Activated CD4-positive, alpha-beta memory T cell treated with anti-CD3 and anti-CD28 coated beads, Interleukin-2, amount 10 ng/mL, durations not matched to agents 7 days and 5 days (primary cell): ENCODE results near the gene NEU3. TPM values are rescaled to one million over a fixed set of nuclear protein-coding genes. Genes with fewer than 3 reads are reported as not detected.
A peak's percentile ranks its signal among the peaks of the same experiment; 100 is the strongest.
"Not testable (repeated sequence)": the region's sequence is repeated elsewhere in the genome, so short reads cannot be mapped to it uniquely, and the experiment has no call there.

Source experiments
- CTCF ChIA-PET: fragments of 350-600 bp; sonication (Branson Sonifier 250); formaldehyde crosslinking; loops from one replicate; lab custom pipeline; 2021; ENCODE audit warnings: antibody characterized with exemption, inconsistent platforms; lab: Charles Lee
- POLR2A ChIA-PET: fragments of 350-600 bp; sonication (Branson Sonifier 250); formaldehyde crosslinking; loops from one replicate; lab custom pipeline; 2021; ENCODE audit warnings: antibody characterized with exemption; lab: Charles Lee
- DNase-seq: peaks from one replicate; pipeline ENCODE4 v3.0.0-alpha.2; 2020
- H3K27ac Mint-ChIP-seq: one replicate; pipeline ENCODE4 v1.8.0; 2021; ENCODE audit warnings: mild to moderate bottlenecking, mixed read lengths
- H3K27me3 Mint-ChIP-seq: one replicate; pipeline ENCODE4 v1.8.0; 2021; ENCODE audit warnings: mixed read lengths
- H3K36me3 Mint-ChIP-seq: one replicate; pipeline ENCODE4 v1.8.0; 2021; ENCODE audit warnings: low read depth, mixed read lengths
- H3K4me1 Mint-ChIP-seq: one replicate; pipeline ENCODE4 v1.8.0; 2021; ENCODE audit warnings: mixed read lengths
- H3K4me3 Mint-ChIP-seq: one replicate; pipeline ENCODE4 v1.8.0; 2021; ENCODE audit warnings: mild to moderate bottlenecking, mixed read lengths
- H3K9me3 Mint-ChIP-seq: one replicate; pipeline ENCODE4 v1.8.0; 2021; ENCODE audit warnings: mixed read lengths
- total RNA-seq, 2 experiments: library from RNA; stranded (reverse); gene quantifications; one replicate each; pipeline ENCODE4 v1.2.3, GENCODE V29; 2021

NEU3 gene
- total RNA-seq, 2 experiments from 2014 or later: 11.5 to 12.6 TPM

GRCh38 chr11:74956397-74957015 lies 32.2 kb upstream of the NEU3 start:
- peaks cover 58% of the 10 kb centered on the region for H3K36me3 Mint-ChIP-seq
- CTCF ChIA-PET: interaction anchor here (0.8 to 1.5 kb wide), 2 partner anchors 31 to 184 kb away, joined by 3 to 4 read pairs; no protein-coding TSS in a partner anchor
- peaks cover 56% of the 10 kb centered on the region for H3K4me1 Mint-ChIP-seq
- no peaks in the 10 kb centered on the region for H3K9me3 Mint-ChIP-seq
- POLR2A ChIA-PET: no interaction called here
- no peak overlapping the region for H3K27ac Mint-ChIP-seq
- H3K4me3 Mint-ChIP-seq: no peak overlapping the region
- H3K27me3 Mint-ChIP-seq: no peaks in the 10 kb centered on the region
- no peak for DNase-seq

DNA sequence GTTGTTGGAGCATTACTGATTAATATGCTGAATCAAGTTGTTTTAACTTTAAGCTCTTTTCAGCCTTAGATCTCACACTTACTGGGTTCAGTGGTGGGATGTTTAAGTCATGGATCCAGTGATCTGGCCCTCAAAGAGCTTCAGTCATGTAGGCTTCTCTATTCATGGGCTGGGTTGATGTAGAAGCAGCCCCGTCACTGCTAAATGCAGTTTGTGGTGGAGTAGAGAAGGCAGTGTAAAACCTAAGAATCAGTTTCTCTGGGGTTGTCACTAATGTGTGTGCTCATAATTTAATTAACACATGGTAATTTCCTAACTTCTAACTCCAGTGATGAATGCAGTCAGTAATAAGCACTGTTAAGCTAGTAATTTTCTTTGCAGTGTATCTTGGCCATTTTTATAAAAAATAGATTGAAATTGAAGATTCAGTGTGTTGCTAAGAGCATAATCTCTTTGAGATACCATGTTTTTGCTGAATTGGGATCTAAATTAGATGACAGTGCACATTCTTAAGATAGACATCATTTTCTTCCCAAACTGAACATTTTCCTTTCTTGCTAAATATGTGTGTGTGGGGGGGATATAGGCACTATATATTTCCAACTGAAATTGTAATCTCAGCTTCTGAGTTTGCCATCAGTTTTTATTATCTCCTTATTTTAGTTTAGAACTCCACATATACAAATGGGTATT lies 30.6 kb upstream of the NEU3 start:
- H3K27me3 Mint-ChIP-seq: no peaks in the 10 kb centered on the region
- CTCF ChIA-PET: interaction anchor here (0.8 to 1.6 kb wide), 2 partner anchors 9 to 14 kb away, joined by 3 read pairs; partner anchors contain the start of genes SPCS2 and XRRA1
- no peak for DNase-seq
- peaks cover 63% of the 10 kb centered on the region for H3K36me3 Mint-ChIP-seq
- POLR2A ChIA-PET: interaction anchor here (0.8 kb wide), 1 partner anchor 9 kb away, joined by 3 read pairs; the partner anchor contains the start of genes SPCS2 and XRRA1
- H3K9me3 Mint-ChIP-seq: no peaks in the 10 kb centered on the region
- H3K4me3 Mint-ChIP-seq: no peak overlapping the region
- peaks cover 56% of the 10 kb centered on the region for H3K4me1 Mint-ChIP-seq
- H3K27ac Mint-ChIP-seq: no peak overlapping the region

GRCh38 chr11:74960128-74960527 lies 28.6 kb upstream of the NEU3 start:
- not testable (repeated sequence) for DNase-seq, H3K27ac Mint-ChIP-seq, H3K27me3 Mint-ChIP-seq, H3K9me3 Mint-ChIP-seq, H3K4me3 Mint-ChIP-seq
- peaks cover 47% of the 10 kb centered on the region for H3K4me1 Mint-ChIP-seq
- peaks cover 51% of the 10 kb centered on the region for H3K36me3 Mint-ChIP-seq
- ChIA-PET CTCF (interaction anchor here (1.1 to 1.3 kb wide), 2 partner anchors 12 to 30 kb away, joined by 3 to 5 read pairs; no protein-coding TSS in a partner anchor), POLR2A (interaction anchor here (2.2 kb wide), 1 partner anchor 11 kb away, joined by 8 read pairs; the partner anchor contains the start of genes SPCS2 and XRRA1)

DNA sequence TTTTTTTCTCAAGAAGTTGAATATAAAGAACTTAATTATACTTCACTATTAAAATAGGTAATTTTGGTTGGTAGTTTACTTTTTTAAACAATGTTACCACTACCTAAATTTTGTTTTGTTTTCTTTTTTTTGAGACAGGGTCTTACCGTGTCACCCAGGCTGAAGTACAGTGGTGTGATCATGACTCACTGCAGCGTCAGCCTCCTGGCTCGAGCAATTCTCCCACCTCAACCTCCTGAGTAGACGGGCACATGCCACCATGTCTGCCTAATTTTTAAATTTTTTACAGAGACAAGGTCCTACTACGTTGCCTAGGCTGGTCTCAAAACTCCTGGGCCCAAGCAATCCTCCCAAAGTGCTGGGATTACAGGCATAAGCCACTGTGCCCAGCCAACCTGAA lies 22.1 kb upstream of the NEU3 start:
- Mint-ChIP-seq H3K36me3 (peaks cover 52% of the 10 kb centered on the region), H3K4me3 (no peak overlapping the region), H3K9me3 (no peaks in the 10 kb centered on the region), H3K27me3 (no peaks in the 10 kb centered on the region), H3K27ac (no peak overlapping the region), H3K4me1 (peaks cover 13% of the 10 kb centered on the region)
- DNase-seq: no peak
- CTCF ChIA-PET: no interaction called here
- POLR2A ChIA-PET: interaction anchor here (2.8 kb wide), 1 partner anchor 23 kb away, joined by 8 read pairs; the partner anchor contains the start of gene NEU3

GRCh38 chr11:74970852-74971395 lies 17.8 kb upstream of the NEU3 start:
- peaks cover 64% of the 10 kb centered on the region for H3K36me3 Mint-ChIP-seq
- CTCF ChIA-PET: interaction anchor here (0.9 kb wide), 1 partner anchor 39 kb away, joined by 3 read pairs; no protein-coding TSS in a partner anchor

GRCh38 chr11:74971424-74971823 lies 17.3 kb upstream of the NEU3 start:
- H3K4me1 Mint-ChIP-seq: peaks cover 10% of the 10 kb centered on the region
- POLR2A ChIA-PET: no interaction called here
- no peak overlapping the region for H3K27ac Mint-ChIP-seq
- H3K27me3 Mint-ChIP-seq: no peaks in the 10 kb centered on the region
- H3K9me3 Mint-ChIP-seq: no peaks in the 10 kb centered on the region
- no peak overlapping the region for H3K4me3 Mint-ChIP-seq
- DNase-seq: no peak
- H3K36me3 Mint-ChIP-seq: peaks cover 68% of the 10 kb centered on the region
- CTCF ChIA-PET: interaction anchor here (0.6 to 1.1 kb wide), 3 partner anchors 14 to 270 kb away, joined by 3 read pairs; no protein-coding TSS in a partner anchor

More at GRCh38 chr11:74970852-74971395, 17.8 kb upstream of the NEU3 start:
- Mint-ChIP-seq H3K9me3 (no peaks in the 10 kb centered on the region), H3K4me1 (peaks cover 10% of the 10 kb centered on the region), H3K27ac (no peak overlapping the region), H3K4me3 (no peak overlapping the region), H3K27me3 (no peaks in the 10 kb centered on the region)
- POLR2A ChIA-PET: no interaction called here
- no peak for DNase-seq

DNA sequence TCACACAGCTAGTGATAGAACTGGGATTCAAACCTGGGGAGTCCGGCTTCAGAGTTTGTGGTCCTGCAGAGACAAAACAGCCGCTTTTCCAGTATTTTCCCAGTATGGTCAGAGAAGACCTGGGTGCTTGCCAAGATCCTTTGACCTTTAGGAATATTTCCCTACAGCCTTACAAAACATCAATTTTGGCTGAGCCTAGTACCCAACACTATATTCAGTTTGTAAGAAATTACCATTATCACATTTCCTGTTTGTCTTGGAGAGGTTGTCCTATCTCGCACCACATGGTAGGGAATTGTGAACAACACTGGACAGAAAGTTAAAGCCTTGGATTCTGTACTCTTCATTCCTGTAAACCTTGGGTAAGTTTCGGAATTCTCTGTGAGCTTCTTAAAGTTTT lies 10.7 kb upstream of the NEU3 start:
- Mint-ChIP-seq H3K9me3 (no peaks in the 10 kb centered on the region), H3K27me3 (no peaks in the 10 kb centered on the region), H3K4me3 (no peak overlapping the region), H3K27ac (no peak overlapping the region), H3K4me1 (peaks cover 9% of the 10 kb centered on the region), H3K36me3 (peaks cover 60% of the 10 kb centered on the region)
- CTCF ChIA-PET: no interaction called here
- POLR2A ChIA-PET: interaction anchor here (2.0 kb wide), 1 partner anchor 11 kb away, joined by 10 read pairs; the partner anchor contains the start of gene NEU3
- DNase-seq: no peak

GRCh38 chr11:74980634-74981033 lies 8.1 kb upstream of the NEU3 start:
- H3K4me1 Mint-ChIP-seq: no peaks in the 10 kb centered on the region
- DNase-seq: no peak
- no peaks in the 10 kb centered on the region for H3K27me3 Mint-ChIP-seq
- no peak overlapping the region for H3K4me3 Mint-ChIP-seq
- POLR2A ChIA-PET: no interaction called here
- CTCF ChIA-PET: no interaction called here
- peaks cover 35% of the 10 kb centered on the region for H3K36me3 Mint-ChIP-seq
- no peak overlapping the region for H3K27ac Mint-ChIP-seq
- H3K9me3 Mint-ChIP-seq: no peaks in the 10 kb centered on the region

DNA sequence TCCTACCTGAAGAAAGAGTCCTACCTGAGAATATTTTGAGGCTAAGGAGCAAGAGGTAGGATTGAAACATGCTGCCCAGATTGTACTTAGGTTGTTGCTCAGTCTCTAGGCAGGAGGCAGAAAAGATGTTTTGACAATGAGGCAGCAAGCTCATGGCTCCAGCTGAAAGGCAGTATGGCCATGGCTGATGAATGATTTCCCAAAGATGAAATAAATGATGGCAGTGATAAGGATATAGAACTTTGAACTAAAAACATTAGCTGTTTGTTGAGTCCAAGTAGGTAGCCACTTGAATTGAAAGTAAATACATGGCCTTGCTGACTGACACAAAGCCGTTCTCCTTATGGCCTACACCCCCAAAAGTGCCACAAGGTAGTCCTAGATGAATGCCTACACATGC lies 6.8 kb upstream of the NEU3 start:
- no peaks in the 10 kb centered on the region for H3K4me1 Mint-ChIP-seq
- H3K4me3 Mint-ChIP-seq: no peak overlapping the region
- CTCF ChIA-PET: no interaction called here
- no peak for DNase-seq
- H3K36me3 Mint-ChIP-seq: peaks cover 27% of the 10 kb centered on the region
- H3K9me3 Mint-ChIP-seq: no peaks in the 10 kb centered on the region
- H3K27me3 Mint-ChIP-seq: no peaks in the 10 kb centered on the region
- POLR2A ChIA-PET: interaction anchor here (1.8 kb wide), 1 partner anchor 33 kb away, joined by 5 read pairs; the partner anchor contains the start of genes SPCS2 and XRRA1
- no peak overlapping the region for H3K27ac Mint-ChIP-seq

- Mint-ChIP-seq H3K36me3 (peaks cover 16% of the 10 kb centered on the region), H3K27me3 (no peaks in the 10 kb centered on the region), H3K9me3 (no peaks in the 10 kb centered on the region), H3K4me3 (no peak overlapping the region), H3K27ac (no peak overlapping the region), H3K4me1 (peaks cover 3% of the 10 kb centered on the region)
- CTCF ChIA-PET: no interaction called here
- no peak for DNase-seq
- POLR2A ChIA-PET: no interaction called here
These were observed 4.7 kb upstream of the NEU3 start for GRCh38 chr11:74984070-74984469.

DNA sequence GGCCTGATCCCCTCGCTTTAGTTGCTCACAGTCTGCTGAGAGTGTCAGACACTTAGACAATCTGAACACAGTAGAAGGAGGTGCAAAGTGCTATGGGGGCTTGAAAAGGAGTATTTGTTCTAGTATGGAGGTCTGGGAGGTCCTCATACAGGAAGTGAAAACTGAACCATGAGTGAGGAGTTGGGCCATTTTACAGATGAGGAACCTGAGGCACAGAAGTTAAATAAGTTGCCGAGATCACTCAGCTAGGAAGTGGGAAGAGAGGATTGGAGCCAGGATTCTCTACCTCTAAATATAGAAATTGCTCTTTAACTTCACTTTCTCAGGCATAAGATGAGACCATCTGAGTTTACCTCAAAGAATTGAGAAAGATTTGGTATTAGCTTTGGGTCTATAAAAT lies 4.0 kb upstream of the NEU3 start:
- Mint-ChIP-seq H3K27me3 (no peaks in the 10 kb centered on the region), H3K36me3 (peaks cover 14% of the 10 kb centered on the region), H3K27ac (no peak overlapping the region), H3K4me1 (peaks cover 9% of the 10 kb centered on the region), H3K9me3 (no peaks in the 10 kb centered on the region), H3K4me3 (no peak overlapping the region)
- CTCF ChIA-PET: no interaction called here
- no peak for DNase-seq
- POLR2A ChIA-PET: no interaction called here

DNA sequence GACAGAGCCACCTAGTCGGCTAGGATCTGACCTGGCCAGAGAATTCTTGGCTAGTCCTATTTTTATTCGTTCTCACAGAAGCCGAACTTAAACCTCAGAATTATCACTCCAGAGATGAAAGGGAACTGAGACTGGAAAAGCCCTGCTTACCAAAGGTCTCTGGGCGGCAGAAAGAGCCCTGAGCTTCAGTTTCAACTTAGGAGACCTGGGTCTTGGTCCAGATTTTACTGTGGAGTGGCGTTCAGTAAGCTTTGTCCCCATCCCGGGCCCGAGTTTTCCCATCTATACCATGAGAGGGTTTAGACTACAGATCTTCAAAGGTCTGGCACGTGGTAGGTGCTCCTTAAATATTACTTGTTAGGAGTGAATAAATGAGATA lies 516 bp downstream of the NEU3 start:
- ChIA-PET CTCF (interaction anchor here (0.6 to 1.9 kb wide), 8 partner anchors 21 to 360 kb away, joined by 3 to 8 read pairs (median 4); no protein-coding TSS in a partner anchor), POLR2A (interaction anchor here (0.9 to 2.1 kb wide), 17 partner anchors 8 to 396 kb away, joined by 3 to 10 read pairs (median 5); partner anchors contain the start of genes SPCS2 and XRRA1)
- H3K27me3 Mint-ChIP-seq: no peaks in the 10 kb centered on the region
- H3K27ac Mint-ChIP-seq: peak overlapping the region; percentile 73
- no peaks in the 10 kb centered on the region for H3K9me3 Mint-ChIP-seq
- H3K4me3 Mint-ChIP-seq: peak overlapping the region; percentile 92
- peaks cover 32% of the 10 kb centered on the region for H3K4me1 Mint-ChIP-seq
- DNase-seq: no peak
- peaks cover 5% of the 10 kb centered on the region for H3K36me3 Mint-ChIP-seq
